ENCODE measurements around the gene VPS35. TPM values are rescaled to one million over a fixed set of nuclear protein-coding genes. Genes with fewer than 3 reads are reported as not detected.
"Not testable (repeated sequence)": the region's sequence is repeated elsewhere in the genome, so short reads cannot be mapped to it uniquely, and the experiment has no call there.

The VPS35 gene
- polyA plus RNA-seq, 1 donor from 2014 or later = 155 TPM

GRCh38 chr16:46629331-46630219 lies 59.4 kb downstream of the VPS35 start:
- H3K4me2 ChIP-seq (ENCODE audit: low read length) = no peak overlapping the region
- no peak overlapping the region for H3K4me3 ChIP-seq (ENCODE audit: low read length)
- H3K27me3 ChIP-seq (ENCODE audit: insufficient read depth, low read depth, low read length) = no peaks in the 10 kb centered on the region
- H3K36me3 ChIP-seq (ENCODE audit: insufficient read depth, low read length) = no peaks in the 10 kb centered on the region
- H3K9ac ChIP-seq (ENCODE audit: low read length) = no peak overlapping the region
- no peak overlapping the region for H2AFZ ChIP-seq (ENCODE audit: low read depth, low read length)
- TF ChIP-seq CTCF (IDR thresholded peaks at IDR 0.05; ENCODE audit: poor library complexity, severe bottlenecking) = no peak
- no peaks in the 10 kb centered on the region for H3K79me2 ChIP-seq (replicated peaks; ENCODE audit: insufficient read depth, low read length)
- H4K20me1 ChIP-seq (ENCODE audit: insufficient read depth) = no peaks in the 10 kb centered on the region
- H3K27ac ChIP-seq (ENCODE audit: low read length) = no peak overlapping the region
- H3K9me3 ChIP-seq (ENCODE audit: low read length) = no peaks in the 10 kb centered on the region
- no peaks in the 10 kb centered on the region for H3K9me2 ChIP-seq (ENCODE audit: insufficient read depth, low read length)
- no peaks in the 10 kb centered on the region for H3F3A ChIP-seq (ENCODE audit: insufficient read depth, low read length, poor library complexity, severe bottlenecking)

- H4K20me1 ChIP-seq (ENCODE audit: insufficient read depth) = no peaks in the 10 kb centered on the region
- H3K27me3 ChIP-seq (ENCODE audit: insufficient read depth, low read depth, low read length) = no peaks in the 10 kb centered on the region
- H3F3A ChIP-seq (ENCODE audit: insufficient read depth, low read length, poor library complexity, severe bottlenecking) = no peaks in the 10 kb centered on the region
- no peaks in the 10 kb centered on the region for H3K9me2 ChIP-seq (ENCODE audit: insufficient read depth, low read length)
- H3K79me2 ChIP-seq (replicated peaks; ENCODE audit: insufficient read depth, low read length) = no peaks in the 10 kb centered on the region
- no peak overlapping the region for H3K27ac ChIP-seq (ENCODE audit: low read length)
- no peak overlapping the region for H3K4me2 ChIP-seq (ENCODE audit: low read length)
- H3K36me3 ChIP-seq (ENCODE audit: insufficient read depth, low read length) = no peaks in the 10 kb centered on the region
- no peak overlapping the region for H2AFZ ChIP-seq (ENCODE audit: low read depth, low read length)
- no peak for TF ChIP-seq CTCF (IDR thresholded peaks at IDR 0.05; ENCODE audit: poor library complexity, severe bottlenecking)
- no peak for TF ChIP-seq MXI1 (conservative IDR thresholded peaks at IDR 0.05; ENCODE audit: poor library complexity, severe bottlenecking)
- no peak for TF ChIP-seq TAF1 (IDR thresholded peaks at IDR 0.05; ENCODE audit: low read depth)
- TF ChIP-seq EP300 (conservative IDR thresholded peaks at IDR 0.05; ENCODE audit: poor library complexity, severe bottlenecking) = no peak
- TF ChIP-seq POLR2AphosphoS5 (IDR thresholded peaks at IDR 0.05) = no peak
- no peaks in the 10 kb centered on the region for H3K9me3 ChIP-seq (ENCODE audit: low read length)
- H3K9ac ChIP-seq (ENCODE audit: low read length) = no peak overlapping the region
- H3K4me3 ChIP-seq (ENCODE audit: low read length) = no peak overlapping the region
These were observed 61.2 kb downstream of the VPS35 start for GRCh38 chr16:46627746-46628145.

- H3K27me3 ChIP-seq (ENCODE audit: insufficient read depth, low read depth, low read length); H3K27ac ChIP-seq (ENCODE audit: low read length); H4K20me1 ChIP-seq (ENCODE audit: insufficient read depth); H3K9me3 ChIP-seq (ENCODE audit: low read length); H3K36me3 ChIP-seq (ENCODE audit: insufficient read depth, low read length); H3K4me2 ChIP-seq (ENCODE audit: low read length); H2AFZ ChIP-seq (ENCODE audit: low read depth, low read length); H3K4me3 ChIP-seq (ENCODE audit: low read length); H3F3A ChIP-seq (ENCODE audit: insufficient read depth, low read length, poor library complexity, severe bottlenecking); H3K9me2 ChIP-seq (ENCODE audit: insufficient read depth, low read length); H3K9ac ChIP-seq (ENCODE audit: low read length); H3K79me2 ChIP-seq (replicated peaks; ENCODE audit: insufficient read depth, low read length): not testable (repeated sequence)
These were observed 62.3 kb downstream of the VPS35 start for GRCh38 chr16:46626681-46627080.

- H4K20me1 ChIP-seq (ENCODE audit: insufficient read depth); H3K36me3 ChIP-seq (ENCODE audit: insufficient read depth, low read length); H3K27ac ChIP-seq (ENCODE audit: low read length); H3K9me2 ChIP-seq (ENCODE audit: insufficient read depth, low read length); H3K9ac ChIP-seq (ENCODE audit: low read length); H3K9me3 ChIP-seq (ENCODE audit: low read length); H3F3A ChIP-seq (ENCODE audit: insufficient read depth, low read length, poor library complexity, severe bottlenecking); H3K79me2 ChIP-seq (replicated peaks; ENCODE audit: insufficient read depth, low read length); H3K4me2 ChIP-seq (ENCODE audit: low read length); H3K27me3 ChIP-seq (ENCODE audit: insufficient read depth, low read depth, low read length); H2AFZ ChIP-seq (ENCODE audit: low read depth, low read length); H3K4me3 ChIP-seq (ENCODE audit: low read length): not testable (repeated sequence)
These were observed 64.1 kb downstream of the VPS35 start for GRCh38 chr16:46624862-46625261.

- not testable (repeated sequence) for H4K20me1 ChIP-seq (ENCODE audit: insufficient read depth); H3K27me3 ChIP-seq (ENCODE audit: insufficient read depth, low read depth, low read length); H3K4me2 ChIP-seq (ENCODE audit: low read length); H3K79me2 ChIP-seq (replicated peaks; ENCODE audit: insufficient read depth, low read length); H3K9me2 ChIP-seq (ENCODE audit: insufficient read depth, low read length); H3K9ac ChIP-seq (ENCODE audit: low read length); H3F3A ChIP-seq (ENCODE audit: insufficient read depth, low read length, poor library complexity, severe bottlenecking); H2AFZ ChIP-seq (ENCODE audit: low read depth, low read length); H3K36me3 ChIP-seq (ENCODE audit: insufficient read depth, low read length); H3K9me3 ChIP-seq (ENCODE audit: low read length); H3K4me3 ChIP-seq (ENCODE audit: low read length); H3K27ac ChIP-seq (ENCODE audit: low read length)
These were observed 65.3 kb downstream of the VPS35 start for GRCh38 chr16:46623707-46624106.

- not testable (repeated sequence) for H3K4me3 ChIP-seq (ENCODE audit: low read length); H3K4me2 ChIP-seq (ENCODE audit: low read length); H3F3A ChIP-seq (ENCODE audit: insufficient read depth, low read length, poor library complexity, severe bottlenecking); H3K27ac ChIP-seq (ENCODE audit: low read length); H3K9ac ChIP-seq (ENCODE audit: low read length); H3K9me2 ChIP-seq (ENCODE audit: insufficient read depth, low read length); H4K20me1 ChIP-seq (ENCODE audit: insufficient read depth); H2AFZ ChIP-seq (ENCODE audit: low read depth, low read length); H3K9me3 ChIP-seq (ENCODE audit: low read length); H3K27me3 ChIP-seq (ENCODE audit: insufficient read depth, low read depth, low read length); H3K36me3 ChIP-seq (ENCODE audit: insufficient read depth, low read length); H3K79me2 ChIP-seq (replicated peaks; ENCODE audit: insufficient read depth, low read length)
These were observed 65.7 kb downstream of the VPS35 start for GRCh38 chr16:46623246-46623645.
